ENCODE results near the gene THUMPD3. TPM values are rescaled to one million over a fixed set of nuclear protein-coding genes. Genes with fewer than 3 reads are reported as not detected.

Gene THUMPD3
- total RNA-seq, 4 donors from 2014 or later = 5.4 to 26.9 (median 19.4) TPM

DNA sequence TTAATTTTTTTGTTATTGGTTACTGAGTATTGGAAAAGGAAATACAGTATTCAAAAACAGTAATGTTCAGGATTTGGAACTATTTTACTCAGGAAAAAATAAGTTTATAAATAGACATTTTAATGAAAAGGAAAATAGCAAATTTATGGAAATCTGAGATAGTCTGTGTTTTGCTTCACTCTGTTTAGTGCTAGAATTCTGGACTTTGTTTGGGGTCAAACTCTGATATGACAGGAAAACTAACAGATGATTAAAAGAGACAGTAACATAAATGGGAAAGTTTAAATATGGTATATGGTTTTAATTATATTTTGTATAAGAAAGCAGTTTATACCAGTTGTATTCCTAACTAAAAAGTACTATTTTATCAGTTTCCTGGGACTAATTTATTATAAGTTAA is 52.0 kb downstream of the THUMPD3 start:
- no peaks in the 10 kb centered on the region for H3K27me3 ChIP-seq
- H3K4me3 ChIP-seq = no peak overlapping the region
- DNase-seq = no peak
- in situ Hi-C loops (cut with MboI; ENCODE audit: low pct_ligation_motif_present in 1 of 4, low pct_unique_long_range_greater_than_20kb in 1 of 4, low sequenced_read_pairs in 3 of 4) (loop anchor here in 1 of 4 donors (10.0 kb wide), 1 partner anchor 60 kb away; no protein-coding TSS in a partner anchor), intact Hi-C loops (cut with DNase I; ENCODE audit: low total_unique reads) (no loop called here)
- H3K27ac ChIP-seq = no peak overlapping the region
- no peak for TF ChIP-seq POLR2AphosphoS5 (IDR thresholded peaks at IDR 0.05)
- TF ChIP-seq, protein P1, sequence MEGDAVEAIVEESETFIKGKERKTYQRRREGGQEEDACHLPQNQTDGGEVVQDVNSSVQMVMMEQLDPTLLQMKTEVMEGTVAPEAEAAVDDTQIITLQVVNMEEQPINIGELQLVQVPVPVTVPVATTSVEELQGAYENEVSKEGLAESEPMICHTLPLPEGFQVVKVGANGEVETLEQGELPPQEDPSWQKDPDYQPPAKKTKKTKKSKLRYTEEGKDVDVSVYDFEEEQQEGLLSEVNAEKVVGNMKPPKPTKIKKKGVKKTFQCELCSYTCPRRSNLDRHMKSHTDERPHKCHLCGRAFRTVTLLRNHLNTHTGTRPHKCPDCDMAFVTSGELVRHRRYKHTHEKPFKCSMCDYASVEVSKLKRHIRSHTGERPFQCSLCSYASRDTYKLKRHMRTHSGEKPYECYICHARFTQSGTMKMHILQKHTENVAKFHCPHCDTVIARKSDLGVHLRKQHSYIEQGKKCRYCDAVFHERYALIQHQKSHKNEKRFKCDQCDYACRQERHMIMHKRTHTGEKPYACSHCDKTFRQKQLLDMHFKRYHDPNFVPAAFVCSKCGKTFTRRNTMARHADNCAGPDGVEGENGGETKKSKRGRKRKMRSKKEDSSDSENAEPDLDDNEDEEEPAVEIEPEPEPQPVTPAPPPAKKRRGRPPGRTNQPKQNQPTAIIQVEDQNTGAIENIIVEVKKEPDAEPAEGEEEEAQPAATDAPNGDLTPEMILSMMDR (IDR thresholded peaks at IDR 0.05) = no peak
- H3K36me3 ChIP-seq = no peaks in the 10 kb centered on the region
- no peaks in the 10 kb centered on the region for H3K9me3 ChIP-seq
- H3K4me1 ChIP-seq = peaks cover 18 to 74% (median 23%) of the 10 kb centered on the region in 4 donors

DNA sequence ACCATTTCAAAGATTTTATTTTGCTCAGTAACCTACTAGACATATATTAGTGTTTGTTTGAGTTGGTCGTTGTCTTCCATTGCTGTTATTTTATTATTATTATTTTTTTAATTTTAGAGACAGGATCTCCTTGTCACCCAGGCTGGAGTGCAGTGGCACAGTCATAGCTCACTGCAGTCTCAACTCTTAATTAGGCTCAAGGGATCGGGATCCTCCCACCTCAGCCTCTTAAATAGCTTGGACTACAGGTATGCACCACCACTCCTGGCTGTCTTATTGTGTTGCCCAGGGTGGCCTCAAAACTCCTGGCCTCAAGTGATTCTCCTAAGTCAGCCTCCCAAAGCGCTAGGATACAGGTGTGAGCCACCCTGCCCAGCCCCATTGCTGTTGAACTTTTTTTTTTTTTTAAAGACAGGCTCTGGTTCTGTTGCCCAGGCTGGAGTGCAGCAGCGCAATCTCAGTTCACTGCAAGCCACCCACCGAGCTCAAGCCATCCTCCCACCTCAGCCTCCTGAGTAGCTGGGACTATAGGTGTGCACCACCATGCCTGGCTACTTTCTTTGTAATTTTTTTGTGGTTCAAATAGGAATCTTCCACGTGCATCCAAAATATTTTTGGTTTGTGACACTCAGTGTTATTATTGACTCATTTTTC is 52.8 kb downstream of the THUMPD3 start:
- Histone ChIP-seq H3K27me3 (no peaks in the 10 kb centered on the region), H3K4me1 (peaks cover 14 to 79% (median 30%) of the 10 kb centered on the region in 4 donors), H3K9me3 (no peaks in the 10 kb centered on the region), H3K27ac (peak overlapping the region in 2 of 4 donors; percentile 5 to 16), H3K4me3 (no peak overlapping the region), H3K36me3 (no peaks in the 10 kb centered on the region)
- no peak for DNase-seq
- TF ChIP-seq EP300 (IDR thresholded peaks at IDR 0.05; ENCODE audit: low read depth) (no peak), POLR2A (IDR thresholded peaks at IDR 0.05) (no peak), POLR2AphosphoS5 (IDR thresholded peaks at IDR 0.05) (no peak)
- TF ChIP-seq, protein P1 (IDR thresholded peaks at IDR 0.05) = no peak
- in situ Hi-C loops (cut with MboI; ENCODE audit: low pct_ligation_motif_present in 1 of 4, low pct_unique_long_range_greater_than_20kb in 1 of 4, low sequenced_read_pairs in 3 of 4) = loop anchor here in 1 of 4 donors (10.0 kb wide), 1 partner anchor 61 kb away; no protein-coding TSS in a partner anchor
- 60 to 80% methylated on average over 3 to 6 of the region's 6 CpGs for WGBS, 2 donors (ENCODE audit: low coverage in 1 of 2)
- intact Hi-C loops (cut with DNase I; ENCODE audit: low total_unique reads) = no loop called here

DNA sequence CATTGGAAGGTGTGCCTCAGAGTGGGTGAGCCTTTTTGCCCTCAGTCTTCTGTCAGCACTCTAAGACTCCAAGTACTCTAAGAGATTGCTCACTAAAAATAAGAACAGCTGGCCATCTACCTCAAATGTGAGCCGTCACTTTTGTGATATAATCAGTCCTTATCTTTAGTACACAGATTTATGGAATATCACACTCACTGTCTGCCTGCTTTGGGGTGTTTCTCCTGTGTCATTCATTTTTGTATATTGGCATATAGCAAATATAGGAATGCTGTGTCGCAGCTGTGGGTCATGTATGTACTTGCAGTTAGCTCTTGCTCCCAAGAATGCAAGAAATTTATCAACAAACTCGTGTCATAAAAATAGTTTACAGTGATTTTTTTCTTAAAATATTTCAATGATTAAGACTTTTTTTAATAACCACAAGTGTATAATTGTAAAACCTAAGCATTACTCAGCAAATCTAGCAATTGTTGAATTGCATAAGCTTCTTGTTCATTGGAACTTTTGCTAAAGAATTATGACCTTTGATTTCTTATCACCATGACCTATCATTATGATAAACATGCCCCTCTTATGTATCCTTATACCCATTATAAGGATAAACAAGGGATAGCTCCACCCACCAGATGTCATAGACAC is 53.4 kb downstream of the THUMPD3 start:
- in situ Hi-C loops (cut with MboI; ENCODE audit: low pct_ligation_motif_present in 1 of 4, low pct_unique_long_range_greater_than_20kb in 1 of 4, low sequenced_read_pairs in 3 of 4) = loop anchor here in 1 of 4 donors (10.0 kb wide), 1 partner anchor 61 kb away; no protein-coding TSS in a partner anchor
- peaks cover 14 to 79% (median 36%) of the 10 kb centered on the region in 4 donors for H3K4me1 ChIP-seq

More for the DNA sequence above, 53.4 kb downstream of the THUMPD3 start:
- no peaks in the 10 kb centered on the region for H3K27me3 ChIP-seq
- 41 to 59% methylated on average over 3 of the region's 3 CpGs for WGBS, 2 donors (ENCODE audit: low coverage in 1 of 2)
- H3K4me3 ChIP-seq = no peak overlapping the region
- intact Hi-C loops (cut with DNase I; ENCODE audit: low total_unique reads) = no loop called here
- no peaks in the 10 kb centered on the region for H3K36me3 ChIP-seq
- H3K27ac ChIP-seq = peak overlapping the region in 1 of 4 donors; percentile 5
- no peak for DNase-seq
- no peak for TF ChIP-seq POLR2A (IDR thresholded peaks at IDR 0.05)
- TF ChIP-seq, protein P1 (IDR thresholded peaks at IDR 0.05) = no peak
- no peak for TF ChIP-seq EP300 (IDR thresholded peaks at IDR 0.05; ENCODE audit: low read depth)
- TF ChIP-seq POLR2AphosphoS5 (IDR thresholded peaks at IDR 0.05) = no peak
- H3K9me3 ChIP-seq = no peaks in the 10 kb centered on the region

Measured in transverse colon (tissue), 4 donors.